DND-41 (cell line): ENCODE measurements around the gene MKLN1.

ENCODE experiments used
- CTCF ChIP-seq: IDR thresholded peaks from 2 replicates; pipeline ENCODE4 v1.5.1; 2012; ENCODE audit warnings: borderline replicate concordance, low read length, moderate library complexity, mild to moderate bottlenecking; ENCODE audit not compliant: poor library complexity, severe bottlenecking; ENCODE audit errors: extremely low read depth
- EZH2 ChIP-seq: IDR thresholded peaks from 3 replicates; pipeline ENCODE4 v1.6.1; 2012; ENCODE audit warnings: borderline replicate concordance, low read depth, mild to moderate bottlenecking, moderate library complexity, low read length, inconsistent platforms; ENCODE audit not compliant: severe bottlenecking

- TF ChIP-seq CTCF (no peak), EZH2 (no peak)
Measured at GRCh38 chr7:131489196-131489595, 161.5 kb downstream of the MKLN1 start.
